ENCODE results near the gene POLN.
A peak's percentile ranks its signal among the peaks of the same experiment; 100 is the strongest.

POLN gene

DNA sequence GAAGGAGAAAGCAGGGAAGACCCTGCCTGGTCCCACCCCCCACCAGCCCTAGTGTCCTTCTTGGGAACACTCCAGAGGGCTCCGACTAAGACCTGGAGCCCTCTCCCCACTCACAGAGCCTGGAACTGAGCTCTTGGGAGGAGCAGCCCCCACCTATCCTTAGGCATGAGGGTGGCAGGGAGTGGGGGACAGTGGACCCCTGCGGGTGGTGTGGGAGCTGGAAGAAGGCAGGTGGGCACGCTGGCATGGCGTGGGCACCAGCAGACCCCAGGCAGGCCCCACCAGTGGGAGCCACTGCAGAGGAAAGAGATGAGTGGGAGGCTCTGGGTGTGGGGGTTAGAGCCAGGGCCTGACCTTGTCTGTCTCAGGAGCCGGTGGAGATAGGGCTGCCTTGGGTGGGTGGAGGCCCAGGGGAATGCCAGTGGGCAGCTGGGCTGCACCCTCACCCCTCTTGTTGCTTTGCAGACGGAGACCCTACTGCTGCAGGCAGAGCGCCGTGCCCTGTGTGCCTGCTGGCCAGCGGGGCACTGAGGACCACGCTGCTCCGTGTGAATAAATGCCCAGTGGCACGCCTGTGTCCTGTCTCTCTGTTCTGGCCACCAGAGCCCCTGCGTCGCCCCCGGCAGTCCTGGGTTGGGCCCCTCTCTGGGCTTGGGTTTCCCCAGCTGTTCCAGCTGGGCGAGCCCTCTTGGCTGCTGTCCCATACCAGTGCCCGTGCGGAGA is 198.4 kb downstream of the POLN start:
- no peak for TF ChIP-seq CTCF (conservative IDR thresholded peaks at IDR 0.05; ENCODE audit: low read length)
- no peak for DNase-seq (ENCODE audit: low read depth)
- no peak overlapping the region for H3K4me3 ChIP-seq (ENCODE audit: low read length)

GRCh38 chr4:2042947-2043395 is 198.9 kb downstream of the POLN start:
- no peak for DNase-seq (ENCODE audit: low read depth)
- TF ChIP-seq CTCF (conservative IDR thresholded peaks at IDR 0.05; ENCODE audit: low read length): no peak
- H3K4me3 ChIP-seq (ENCODE audit: low read length): peak overlapping the region; percentile 73

DNA sequence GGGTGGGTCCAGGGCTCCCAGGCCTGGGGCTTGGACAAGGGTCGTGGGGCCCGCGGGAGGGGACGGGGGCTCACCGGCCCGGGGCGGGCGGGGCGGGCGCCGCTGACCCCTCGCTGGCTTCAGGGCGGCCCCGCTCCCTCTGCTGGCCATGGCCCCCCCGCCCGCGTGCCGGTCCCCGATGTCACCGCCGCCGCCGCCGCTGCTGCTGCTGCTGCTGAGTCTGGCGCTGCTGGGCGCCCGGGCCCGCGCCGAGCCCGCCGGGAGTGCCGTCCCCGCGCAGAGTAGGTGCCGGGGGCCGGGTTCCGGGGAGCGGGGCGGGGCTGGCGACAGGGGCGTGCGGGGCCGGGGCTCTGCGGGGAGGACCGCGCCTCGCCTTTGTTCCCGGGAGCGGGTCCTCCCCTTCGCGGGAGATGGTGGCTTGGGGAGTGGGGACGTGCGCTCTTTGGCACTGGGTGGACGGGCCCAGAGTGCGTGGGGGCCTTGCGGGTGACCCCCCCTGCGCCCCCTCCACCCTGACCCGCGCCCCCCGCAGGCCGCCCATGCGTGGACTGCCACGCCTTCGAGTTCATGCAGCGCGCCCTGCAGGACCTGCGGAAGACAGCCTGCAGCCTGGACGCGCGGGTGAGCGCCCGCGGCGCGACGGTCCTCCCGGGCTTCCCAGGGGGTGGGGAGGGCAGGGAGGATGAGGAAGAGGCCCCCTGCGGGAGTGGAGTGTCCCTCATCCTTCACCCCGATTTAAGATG is 199.5 kb downstream of the POLN start:
- H3K4me3 ChIP-seq (ENCODE audit: low read length): peak overlapping the region; percentile 73
- DNase-seq (ENCODE audit: low read depth): no peak
- no peak for TF ChIP-seq CTCF (conservative IDR thresholded peaks at IDR 0.05; ENCODE audit: low read length)

DNA sequence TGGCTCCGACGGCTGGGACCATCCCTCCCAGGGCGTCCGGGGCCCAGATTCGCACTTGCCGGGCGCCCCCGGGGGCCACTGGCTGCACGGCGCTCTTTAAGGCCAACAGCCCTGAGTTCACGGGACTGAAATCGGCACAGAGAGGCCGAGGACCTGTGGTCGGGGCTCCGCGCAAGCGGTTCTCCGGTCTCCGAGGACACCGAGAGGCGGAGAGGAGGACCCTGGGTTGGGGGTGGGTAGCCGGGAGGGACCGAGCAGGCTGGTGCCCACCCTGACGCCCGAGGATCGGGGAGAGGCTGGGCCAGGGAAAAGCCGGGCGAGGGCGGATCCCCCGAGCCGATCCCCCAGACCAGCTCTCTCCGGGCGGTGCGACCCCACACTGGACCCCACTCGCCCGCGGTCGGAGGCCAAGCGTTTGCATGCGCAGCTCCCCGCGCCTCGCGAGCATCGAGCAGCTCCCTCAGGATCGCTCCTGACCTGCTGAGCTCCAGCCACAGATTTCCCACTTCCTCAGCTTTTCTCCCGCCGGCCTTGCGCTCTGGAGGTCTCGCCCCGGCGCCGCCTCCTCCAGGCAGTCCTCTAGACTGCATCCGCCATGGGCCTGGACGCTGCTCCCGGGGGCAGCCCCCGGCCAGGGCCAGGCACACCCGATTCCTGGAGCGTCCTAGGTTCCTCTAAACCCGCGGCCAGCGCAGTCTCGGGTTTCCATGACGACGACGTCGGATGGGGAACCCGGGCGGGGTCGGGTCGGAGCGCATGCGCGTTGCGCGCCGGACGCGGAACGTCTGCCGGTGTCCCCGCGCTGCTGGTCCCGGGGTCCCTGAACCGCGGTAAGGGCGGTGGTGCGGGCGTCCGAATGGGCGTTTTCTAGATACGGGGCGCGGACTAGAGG is 200.4 kb downstream of the POLN start:
- peak overlapping the region; percentile 73 for H3K4me3 ChIP-seq (ENCODE audit: low read length)
- TF ChIP-seq CTCF (conservative IDR thresholded peaks at IDR 0.05; ENCODE audit: low read length): no peak
- DNase-seq (ENCODE audit: low read depth): peak; percentile 56

GRCh38 chr4:2040391-2041238 is 201.3 kb downstream of the POLN start:
- DNase-seq (ENCODE audit: low read depth): no peak
- no peak for TF ChIP-seq CTCF (conservative IDR thresholded peaks at IDR 0.05; ENCODE audit: low read length)
- H3K4me3 ChIP-seq (ENCODE audit: low read length): peak overlapping the region; percentile 73; the same call in 1 of the 2 replicates

GRCh38 chr4:2036866-2037265 is 205.1 kb downstream of the POLN start:
- H3K4me3 ChIP-seq (ENCODE audit: low read length): no peak overlapping the region
- no peak for DNase-seq (ENCODE audit: low read depth)
- no peak for TF ChIP-seq CTCF (conservative IDR thresholded peaks at IDR 0.05; ENCODE audit: low read length)

All from AG10803 (cell line).